ENCODE results near the gene MAP3K14. TPM values are rescaled to one million over a fixed set of nuclear protein-coding genes. Genes with fewer than 3 reads are reported as not detected.

The MAP3K14 gene
- total RNA-seq, 1 experiment from 2014 or later = 7.8 TPM

DNA sequence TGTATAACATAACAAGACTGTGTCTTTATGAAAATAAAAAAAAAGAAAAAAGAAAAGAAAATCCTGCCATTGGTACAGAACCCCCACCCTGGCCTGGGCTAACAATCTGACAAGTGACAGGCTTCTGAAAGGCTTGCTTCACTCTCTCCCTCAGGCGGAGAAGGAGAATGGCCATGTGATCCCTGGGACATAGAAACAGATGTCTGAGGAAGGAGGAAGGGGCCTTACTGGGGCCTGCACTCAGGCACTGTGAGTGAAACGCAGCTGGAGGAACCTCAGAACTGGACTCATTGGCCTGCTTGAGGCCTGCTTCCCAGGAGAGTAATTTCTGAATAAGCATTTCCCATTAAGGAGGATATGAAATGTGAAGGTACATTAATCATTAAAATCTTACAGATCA lies 17.5 kb downstream of the MAP3K14 start:
- no CpG with 5 or more reads among the region's 2 CpGs for WGBS (ENCODE audit: extremely low coverage, insufficient read length, low lambda C conversion rate)
- no peak overlapping the region for H2BK5ac ChIP-seq (ENCODE audit: insufficient read length, low read length)
- no peak overlapping the region for H2BK12ac ChIP-seq (ENCODE audit: insufficient read length, low read depth, low read length)
- H3K9me3 ChIP-seq (ENCODE audit: control insufficient read depth, low read depth, low read length) = no peaks in the 10 kb centered on the region
- H3K4ac ChIP-seq (ENCODE audit: low read depth, low read length) = no peak overlapping the region
- no peak overlapping the region for H3K27ac ChIP-seq (ENCODE audit: insufficient read length, low read depth, low read length)
- TF ChIP-seq, protein P1, sequence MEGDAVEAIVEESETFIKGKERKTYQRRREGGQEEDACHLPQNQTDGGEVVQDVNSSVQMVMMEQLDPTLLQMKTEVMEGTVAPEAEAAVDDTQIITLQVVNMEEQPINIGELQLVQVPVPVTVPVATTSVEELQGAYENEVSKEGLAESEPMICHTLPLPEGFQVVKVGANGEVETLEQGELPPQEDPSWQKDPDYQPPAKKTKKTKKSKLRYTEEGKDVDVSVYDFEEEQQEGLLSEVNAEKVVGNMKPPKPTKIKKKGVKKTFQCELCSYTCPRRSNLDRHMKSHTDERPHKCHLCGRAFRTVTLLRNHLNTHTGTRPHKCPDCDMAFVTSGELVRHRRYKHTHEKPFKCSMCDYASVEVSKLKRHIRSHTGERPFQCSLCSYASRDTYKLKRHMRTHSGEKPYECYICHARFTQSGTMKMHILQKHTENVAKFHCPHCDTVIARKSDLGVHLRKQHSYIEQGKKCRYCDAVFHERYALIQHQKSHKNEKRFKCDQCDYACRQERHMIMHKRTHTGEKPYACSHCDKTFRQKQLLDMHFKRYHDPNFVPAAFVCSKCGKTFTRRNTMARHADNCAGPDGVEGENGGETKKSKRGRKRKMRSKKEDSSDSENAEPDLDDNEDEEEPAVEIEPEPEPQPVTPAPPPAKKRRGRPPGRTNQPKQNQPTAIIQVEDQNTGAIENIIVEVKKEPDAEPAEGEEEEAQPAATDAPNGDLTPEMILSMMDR (conservative IDR thresholded peaks at IDR 0.05) = no peak
- no peak overlapping the region for H3K18ac ChIP-seq (ENCODE audit: insufficient read length, low read depth, low read length)
- Mint-ChIP-seq H3K27ac (0 out of 7 replicates have a peak overlapping the region, but pooled peaks of 1 of the 3 experiments have one; percentile 77), H3K4me3 (no peak overlapping the region), H3K36me3 (ENCODE audit: insufficient read depth in 1 of 3, low read depth in 3 of 3) (no peaks in the 10 kb centered on the region; a peak in 2 of 7 replicates), H3K27me3 (ENCODE audit: low read depth) (no peaks in the 10 kb centered on the region), H3K4me1 (peaks cover 0 to 5% of the 10 kb centered on the region in 2 experiments; a peak in 2 of 4 replicates), H3K9me3 (no peaks in the 10 kb centered on the region)
- no peaks in the 10 kb centered on the region for H3K27me3 ChIP-seq (ENCODE audit: insufficient read depth, low read length)
- H4K20me1 ChIP-seq (ENCODE audit: control insufficient read depth, insufficient read depth, insufficient read length) = no peaks in the 10 kb centered on the region
- no peak overlapping the region for H3K23ac ChIP-seq (ENCODE audit: insufficient read length, low read depth, low read length)
- no peaks in the 10 kb centered on the region for H3K79me1 ChIP-seq (ENCODE audit: insufficient read depth, low read depth, low read length, poor library complexity, severe bottlenecking)
- no peak overlapping the region for H2BK15ac ChIP-seq (ENCODE audit: low read depth, low read length)
- H2AFZ ChIP-seq (ENCODE audit: low read length) = no peak overlapping the region
- DNase-seq = no peak
- no peak overlapping the region for H3K9ac ChIP-seq (ENCODE audit: extremely low read depth, insufficient read length, low read length)
- no peaks in the 10 kb centered on the region for H3K4me1 ChIP-seq (ENCODE audit: insufficient read depth, low read length)
- H3K56ac ChIP-seq (ENCODE audit: insufficient read length, low read depth, low read length) = no peak overlapping the region
- no peaks in the 10 kb centered on the region for H3K23me2 ChIP-seq (ENCODE audit: insufficient read length, low read depth, low read length, poor library complexity, severe bottlenecking)
- H2AK5ac ChIP-seq (ENCODE audit: insufficient read length, low read length) = no peak overlapping the region
- H3K4me2 ChIP-seq (ENCODE audit: insufficient read depth, insufficient read length, low read length) = no peak overlapping the region
- H4K5ac ChIP-seq (ENCODE audit: insufficient read length, low read depth, low read length) = no peak overlapping the region
- no peak overlapping the region for H4K91ac ChIP-seq (ENCODE audit: insufficient read length, low read depth, low read length)
- H2BK20ac ChIP-seq (ENCODE audit: low read depth, low read length, poor library complexity, severe bottlenecking) = no peak overlapping the region
- H2BK120ac ChIP-seq (ENCODE audit: low read depth, low read length, poor library complexity, severe bottlenecking) = no peak overlapping the region
- H4K8ac ChIP-seq (replicated peaks; ENCODE audit: insufficient read length, low read depth, low read length) = no peak overlapping the region
- no peak overlapping the region for H3T11ph ChIP-seq (ENCODE audit: low read length)
- H3K14ac ChIP-seq (ENCODE audit: insufficient read depth, low read length) = no peak overlapping the region
- H3K79me2 ChIP-seq (ENCODE audit: insufficient read depth, low read length) = no peaks in the 10 kb centered on the region; the same call in 1 of the 2 replicates
